Kidney epithelial cell (primary cell): Measurements from ENCODE around the gene ATP13A2. TPM values are rescaled to one million over a fixed set of nuclear protein-coding genes. Genes with fewer than 3 reads are reported as not detected.

ENCODE experiments used
- DNase-seq: peaks from one replicate; pipeline ENCODE4 v3.0.0-alpha.2; 2010; ENCODE audit warnings: low read depth
- H3K27me3 ChIP-seq: 2 replicates; pipeline ENCODE4 v1.6.0; 2011; ENCODE audit warnings: low read length; ENCODE audit not compliant: control insufficient read depth, insufficient read depth
- H3K36me3 ChIP-seq: 2 replicates; pipeline ENCODE4 v1.5.1; 2011; ENCODE audit warnings: low read length; ENCODE audit not compliant: control insufficient read depth, insufficient read depth
- H3K4me3 ChIP-seq: 2 replicates; pipeline ENCODE4 v1.5.1; 2011; ENCODE audit warnings: low read depth, mild to moderate bottlenecking, control low read depth, low read length
- total RNA-seq: library from RNA; depleted of rRNA; stranded (reverse); fragments of >200 nt; gene quantifications from 2 replicates; pipeline ENCODE4 v1.2.3, GENCODE V29; 2015
- TF ChIP-seq, protein P1 (sequence below): IDR thresholded peaks from 2 replicates; pipeline ENCODE4 v1.5.1; 2011; ENCODE audit warnings: mild to moderate bottlenecking, moderate library complexity, low read length, control low read depth, inconsistent platforms; ENCODE audit not compliant: insufficient read depth, poor library complexity, severe bottlenecking

The ATP13A2 gene
- total RNA-seq, 1 donor from 2014 or later, result 74.1 TPM

DNA sequence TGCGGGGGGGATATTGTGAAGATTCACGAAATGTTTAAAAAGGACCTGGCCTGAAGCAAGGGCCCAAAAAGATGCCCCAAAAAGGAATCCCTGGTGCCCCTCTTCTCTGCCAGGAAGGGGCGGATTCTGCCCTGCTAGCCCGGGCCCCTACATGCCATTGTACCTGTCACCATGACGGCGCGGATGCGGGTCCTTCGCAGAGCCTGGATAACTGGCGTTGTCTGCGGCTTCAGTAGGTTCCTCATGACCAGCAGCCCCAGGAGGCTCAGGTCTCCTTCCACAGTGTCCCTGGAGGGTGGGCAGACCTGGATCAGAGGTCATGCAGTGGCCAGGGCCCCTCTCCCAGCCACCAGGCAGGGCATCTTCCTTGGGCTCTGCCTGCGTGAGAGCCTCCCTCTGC lies 20.2 kb downstream of the ATP13A2 start:
- peaks cover 3% of the 10 kb centered on the region for H3K36me3 ChIP-seq
- no peak overlapping the region for H3K4me3 ChIP-seq
- TF ChIP-seq, protein P1, sequence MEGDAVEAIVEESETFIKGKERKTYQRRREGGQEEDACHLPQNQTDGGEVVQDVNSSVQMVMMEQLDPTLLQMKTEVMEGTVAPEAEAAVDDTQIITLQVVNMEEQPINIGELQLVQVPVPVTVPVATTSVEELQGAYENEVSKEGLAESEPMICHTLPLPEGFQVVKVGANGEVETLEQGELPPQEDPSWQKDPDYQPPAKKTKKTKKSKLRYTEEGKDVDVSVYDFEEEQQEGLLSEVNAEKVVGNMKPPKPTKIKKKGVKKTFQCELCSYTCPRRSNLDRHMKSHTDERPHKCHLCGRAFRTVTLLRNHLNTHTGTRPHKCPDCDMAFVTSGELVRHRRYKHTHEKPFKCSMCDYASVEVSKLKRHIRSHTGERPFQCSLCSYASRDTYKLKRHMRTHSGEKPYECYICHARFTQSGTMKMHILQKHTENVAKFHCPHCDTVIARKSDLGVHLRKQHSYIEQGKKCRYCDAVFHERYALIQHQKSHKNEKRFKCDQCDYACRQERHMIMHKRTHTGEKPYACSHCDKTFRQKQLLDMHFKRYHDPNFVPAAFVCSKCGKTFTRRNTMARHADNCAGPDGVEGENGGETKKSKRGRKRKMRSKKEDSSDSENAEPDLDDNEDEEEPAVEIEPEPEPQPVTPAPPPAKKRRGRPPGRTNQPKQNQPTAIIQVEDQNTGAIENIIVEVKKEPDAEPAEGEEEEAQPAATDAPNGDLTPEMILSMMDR, result no peak
- no peaks in the 10 kb centered on the region for H3K27me3 ChIP-seq
- DNase-seq, result no peak

DNA sequence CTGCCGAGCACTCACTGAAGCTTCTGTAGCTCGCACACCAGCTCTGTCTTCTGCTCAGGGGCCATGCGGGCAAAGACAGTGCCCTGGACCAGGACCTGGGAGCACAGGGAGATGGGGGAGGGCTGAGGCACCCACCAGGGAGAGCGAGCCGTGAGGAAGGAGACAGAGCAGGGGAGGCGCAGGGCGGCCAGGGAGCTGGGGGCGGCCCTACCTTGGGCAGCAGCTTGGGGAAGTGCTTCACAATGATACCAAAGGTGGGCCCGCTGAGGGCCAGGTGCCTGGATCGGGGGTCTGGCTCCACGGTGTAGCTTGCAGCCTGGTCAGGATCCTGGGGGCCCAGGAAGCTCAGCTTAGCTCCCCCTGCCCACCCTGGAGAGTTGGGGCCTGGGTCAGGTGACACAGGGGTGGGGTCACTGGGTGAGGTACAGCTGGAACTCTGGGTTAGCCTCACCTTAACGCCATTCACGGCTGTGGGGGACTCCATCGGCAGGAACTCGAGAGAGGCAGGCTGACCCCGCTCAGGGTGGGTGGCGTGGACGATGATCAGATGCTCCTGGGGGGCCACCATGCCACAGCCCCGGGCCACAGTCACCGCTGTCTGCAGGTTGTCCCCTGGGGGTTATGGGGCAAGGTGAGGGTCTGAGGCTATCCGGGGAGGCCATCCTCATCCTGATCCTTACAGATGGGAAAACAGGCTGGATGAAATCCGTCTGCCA lies 21.9 kb downstream of the ATP13A2 start:
- Histone ChIP-seq H3K4me3 (no peak overlapping the region), H3K36me3 (peaks cover 3% of the 10 kb centered on the region), H3K27me3 (no peaks in the 10 kb centered on the region)
- TF ChIP-seq, protein P1, result no peak
- no peak for DNase-seq

DNA sequence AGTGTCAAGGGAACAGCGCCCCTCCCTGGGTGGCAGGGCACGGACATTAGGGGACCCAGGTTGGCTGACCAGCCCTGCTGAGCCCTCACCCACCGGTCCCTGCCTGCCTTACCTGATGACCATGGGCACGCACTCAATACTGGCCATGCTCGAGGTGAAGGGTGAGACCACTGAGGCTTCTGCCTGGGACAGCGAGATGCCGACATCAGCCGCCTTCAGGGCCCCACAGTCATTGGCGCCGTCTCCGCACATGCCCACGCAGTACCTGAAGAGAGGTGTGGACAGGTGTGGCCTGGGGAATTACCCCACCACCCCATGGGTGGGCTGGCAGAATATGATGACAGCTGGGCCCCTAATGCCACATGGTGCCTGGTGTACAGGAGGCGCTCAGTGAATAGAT lies 23.5 kb downstream of the ATP13A2 start:
- TF ChIP-seq, protein P1, result no peak
- Histone ChIP-seq H3K4me3 (no peak overlapping the region), H3K36me3 (peaks cover 3% of the 10 kb centered on the region)

DNA sequence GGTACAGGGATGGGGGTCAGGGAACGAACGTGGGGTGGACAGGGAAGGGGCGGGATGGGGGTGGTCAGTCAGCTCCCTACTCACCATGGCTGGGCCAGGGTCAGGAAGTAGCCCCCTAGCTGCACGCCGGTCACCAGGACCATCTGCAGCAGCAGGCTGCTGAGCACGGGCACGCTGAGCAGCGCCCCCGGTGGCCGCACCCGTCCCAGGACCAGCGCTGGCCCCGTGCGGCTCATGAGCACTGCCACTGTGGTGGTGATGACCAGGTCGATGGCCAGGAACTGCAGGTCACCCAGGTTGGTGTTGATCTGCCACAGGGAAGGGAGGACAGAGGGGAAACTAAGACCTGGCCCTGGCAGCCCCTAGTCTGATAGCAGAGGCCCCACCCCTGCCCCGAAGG lies 24.8 kb downstream of the ATP13A2 start:
- peaks cover 3% of the 10 kb centered on the region for H3K36me3 ChIP-seq
- no peak for DNase-seq
- TF ChIP-seq, protein P1, result peak; percentile 41
- H3K4me3 ChIP-seq, result no peak overlapping the region
- H3K27me3 ChIP-seq, result no peaks in the 10 kb centered on the region

More for the DNA sequence above, 23.5 kb downstream of the ATP13A2 start:
- no peak for DNase-seq
- H3K27me3 ChIP-seq, result no peaks in the 10 kb centered on the region

DNA sequence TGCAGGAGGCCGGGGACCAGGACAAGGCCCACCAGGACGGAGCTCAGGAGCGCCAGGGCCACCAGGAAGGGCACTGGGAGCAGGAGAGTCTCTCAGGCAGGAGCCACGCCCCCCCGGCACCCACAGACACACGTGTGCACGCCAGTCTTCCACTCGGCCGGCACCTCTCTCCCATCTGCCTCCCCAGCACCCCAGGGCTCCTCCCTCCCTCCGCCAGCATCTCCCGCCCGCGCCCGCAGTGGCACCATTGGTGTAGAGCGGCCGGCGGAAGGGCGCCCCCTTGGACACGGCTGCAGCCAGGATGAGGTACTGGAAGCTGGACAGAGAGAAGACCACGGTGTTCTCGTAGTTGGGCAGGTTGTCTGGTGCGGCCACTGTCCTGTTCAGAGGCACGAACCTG lies 25.2 kb downstream of the ATP13A2 start:
- no peak for DNase-seq
- peaks cover 3% of the 10 kb centered on the region for H3K36me3 ChIP-seq
- TF ChIP-seq, protein P1, result no peak
- H3K4me3 ChIP-seq, result no peak overlapping the region
- H3K27me3 ChIP-seq, result no peaks in the 10 kb centered on the region

DNA sequence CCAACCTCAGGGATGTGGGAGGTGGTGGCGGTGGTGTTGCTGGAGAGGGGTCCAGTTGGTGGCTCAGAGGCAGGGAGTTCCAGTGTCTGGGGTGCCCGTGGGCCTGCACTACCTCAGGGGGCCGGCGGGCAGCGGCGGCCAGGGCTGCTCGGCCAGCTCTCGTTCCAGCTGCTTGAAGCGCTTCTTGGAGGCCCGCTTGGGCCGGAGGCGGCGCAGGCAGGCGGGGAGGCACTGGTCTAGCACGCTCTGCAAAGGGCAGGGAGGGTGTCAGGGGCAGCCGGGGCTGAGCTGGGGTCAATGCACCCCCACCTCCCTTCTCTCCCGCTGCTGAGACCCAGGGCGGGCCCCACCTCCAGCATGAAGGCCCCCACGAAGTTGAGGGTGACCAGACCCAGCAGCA lies 25.6 kb downstream of the ATP13A2 start:
- DNase-seq, result no peak
- H3K27me3 ChIP-seq, result no peaks in the 10 kb centered on the region
- H3K36me3 ChIP-seq, result peaks cover 3% of the 10 kb centered on the region
- TF ChIP-seq, protein P1, result no peak
- no peak overlapping the region for H3K4me3 ChIP-seq
